ENCODE results near the gene PPP1R12C. TPM values are rescaled to one million over a fixed set of nuclear protein-coding genes. Genes with fewer than 3 reads are reported as not detected.
"Not testable (repeated sequence)": the region's sequence is repeated elsewhere in the genome, so short reads cannot be mapped to it uniquely, and the experiment has no call there.

PPP1R12C gene
- total RNA-seq, 2 experiments from 2014 or later: 123 to 136 TPM

DNA sequence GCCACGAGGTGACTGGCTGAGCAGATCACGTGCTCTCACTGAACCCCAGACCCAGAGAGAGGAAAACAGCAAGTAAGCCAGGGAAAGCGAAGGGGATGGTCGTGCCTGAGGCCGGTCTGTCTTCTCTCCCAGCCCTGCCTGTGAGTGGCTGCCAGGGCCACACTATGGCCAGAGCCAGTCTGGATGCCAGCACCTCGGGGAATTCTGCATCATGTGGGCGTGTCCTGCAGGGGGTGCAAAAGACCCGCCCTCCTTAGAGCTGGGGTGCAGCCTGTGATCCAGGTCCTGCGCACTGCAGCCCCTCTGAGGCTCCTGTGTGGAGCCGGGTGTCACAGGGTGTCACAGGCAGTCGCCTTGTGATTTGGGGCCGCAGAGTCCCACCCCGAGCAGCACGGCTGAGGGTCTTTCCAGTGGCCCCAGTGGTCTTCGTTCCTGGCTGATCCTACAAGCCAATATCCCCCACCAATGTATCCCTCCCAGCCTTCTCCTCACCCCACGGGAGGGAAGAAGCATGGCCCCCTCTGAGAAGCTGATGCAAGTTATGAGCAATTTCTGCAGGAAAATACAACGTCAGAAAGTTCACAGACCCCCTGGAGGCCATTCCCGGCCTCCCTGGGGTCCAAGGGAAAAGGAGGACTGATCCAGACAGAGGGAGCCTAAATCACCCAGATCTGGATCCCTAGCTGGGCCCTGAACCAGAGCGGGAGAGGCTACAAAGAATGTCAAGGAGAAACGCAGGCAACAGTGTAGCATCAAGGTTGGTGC, 7.7 kb downstream of the PPP1R12C start:
- H3K4me1 ChIP-seq (ENCODE audit: insufficient read depth, low read length): peaks cover 7% of the 10 kb centered on the region
- H3K4me3 ChIP-seq (ENCODE audit: low read length): no peak overlapping the region
- CTCF ChIA-PET: no interaction called here
- TF ChIP-seq, protein P1, sequence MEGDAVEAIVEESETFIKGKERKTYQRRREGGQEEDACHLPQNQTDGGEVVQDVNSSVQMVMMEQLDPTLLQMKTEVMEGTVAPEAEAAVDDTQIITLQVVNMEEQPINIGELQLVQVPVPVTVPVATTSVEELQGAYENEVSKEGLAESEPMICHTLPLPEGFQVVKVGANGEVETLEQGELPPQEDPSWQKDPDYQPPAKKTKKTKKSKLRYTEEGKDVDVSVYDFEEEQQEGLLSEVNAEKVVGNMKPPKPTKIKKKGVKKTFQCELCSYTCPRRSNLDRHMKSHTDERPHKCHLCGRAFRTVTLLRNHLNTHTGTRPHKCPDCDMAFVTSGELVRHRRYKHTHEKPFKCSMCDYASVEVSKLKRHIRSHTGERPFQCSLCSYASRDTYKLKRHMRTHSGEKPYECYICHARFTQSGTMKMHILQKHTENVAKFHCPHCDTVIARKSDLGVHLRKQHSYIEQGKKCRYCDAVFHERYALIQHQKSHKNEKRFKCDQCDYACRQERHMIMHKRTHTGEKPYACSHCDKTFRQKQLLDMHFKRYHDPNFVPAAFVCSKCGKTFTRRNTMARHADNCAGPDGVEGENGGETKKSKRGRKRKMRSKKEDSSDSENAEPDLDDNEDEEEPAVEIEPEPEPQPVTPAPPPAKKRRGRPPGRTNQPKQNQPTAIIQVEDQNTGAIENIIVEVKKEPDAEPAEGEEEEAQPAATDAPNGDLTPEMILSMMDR (IDR thresholded peaks at IDR 0.05): no peak
- H3K4me1 Mint-ChIP-seq (ENCODE audit: low read depth): no peaks in the 10 kb centered on the region
- H3K27ac ChIP-seq (ENCODE audit: low read depth in 1 of 2, low read length in 2 of 2): no peak overlapping the region
- no peaks in the 10 kb centered on the region for H3K27me3 ChIP-seq (ENCODE audit: control insufficient read depth in 1 of 2, insufficient read depth in 2 of 2, low read length in 2 of 2)
- no peaks in the 10 kb centered on the region for H3K9me3 Mint-ChIP-seq
- H3K36me3 ChIP-seq (ENCODE audit: insufficient read depth, low read length): peaks cover 32% of the 10 kb centered on the region
- POLR2A ChIA-PET: no interaction called here
- no peaks in the 10 kb centered on the region for H3K9me3 ChIP-seq (ENCODE audit: control insufficient read depth in 1 of 2, insufficient read depth in 1 of 2, low read length in 2 of 2)
- no peak overlapping the region for H3K4me3 Mint-ChIP-seq
- H3K36me3 Mint-ChIP-seq (ENCODE audit: low read depth): peaks cover 44% of the 10 kb centered on the region
- no peaks in the 10 kb centered on the region for H3K27me3 Mint-ChIP-seq
- ATAC-seq (ENCODE audit: poor library complexity) (no peak), DNase-seq (no peak)
- intact Hi-C loops (cut with DNase I, micrococcal nuclease): no loop called here
- no peak overlapping the region for H3K27ac Mint-ChIP-seq

DNA sequence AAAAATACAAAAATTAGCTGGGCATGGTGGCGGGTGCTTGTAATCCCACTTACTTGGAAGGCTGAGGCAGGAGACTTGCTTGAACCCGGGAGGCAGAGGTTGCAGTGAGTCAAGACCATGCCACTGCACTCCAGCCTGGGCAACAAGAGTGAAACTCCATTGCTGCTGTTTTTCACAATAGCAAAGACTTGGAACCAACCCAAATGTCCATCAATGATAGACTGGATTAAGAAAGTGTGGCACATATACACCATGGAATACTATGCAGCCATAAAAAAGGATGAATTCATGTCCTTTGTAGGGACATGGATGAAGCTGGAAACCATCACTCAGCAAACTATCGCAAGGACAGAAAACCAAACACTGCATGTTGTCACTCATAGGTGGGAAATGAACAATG, 10.2 kb downstream of the PPP1R12C start:
- H3K4me3 Mint-ChIP-seq; H3K27ac Mint-ChIP-seq; intact Hi-C loops (cut with DNase I, micrococcal nuclease); H3K27ac ChIP-seq (ENCODE audit: low read depth in 1 of 2, low read length in 2 of 2); DNase-seq; ATAC-seq (ENCODE audit: poor library complexity); H3K27me3 Mint-ChIP-seq; H3K27me3 ChIP-seq (ENCODE audit: control insufficient read depth in 1 of 2, insufficient read depth in 2 of 2, low read length in 2 of 2); H3K4me1 ChIP-seq (ENCODE audit: insufficient read depth, low read length); POLR2A ChIA-PET; H3K9me3 Mint-ChIP-seq; H3K4me3 ChIP-seq (ENCODE audit: low read length); H3K4me1 Mint-ChIP-seq (ENCODE audit: low read depth); CTCF ChIA-PET: not testable (repeated sequence)
- Histone ChIP-seq H3K9me3 (ENCODE audit: control insufficient read depth in 1 of 2, insufficient read depth in 1 of 2, low read length in 2 of 2) (peaks cover 0 to 11% of the 10 kb centered on the region in 2 experiments), H3K36me3 (ENCODE audit: insufficient read depth, low read length) (peaks cover 31% of the 10 kb centered on the region)
- peaks cover 57% of the 10 kb centered on the region for H3K36me3 Mint-ChIP-seq (ENCODE audit: low read depth)

DNA sequence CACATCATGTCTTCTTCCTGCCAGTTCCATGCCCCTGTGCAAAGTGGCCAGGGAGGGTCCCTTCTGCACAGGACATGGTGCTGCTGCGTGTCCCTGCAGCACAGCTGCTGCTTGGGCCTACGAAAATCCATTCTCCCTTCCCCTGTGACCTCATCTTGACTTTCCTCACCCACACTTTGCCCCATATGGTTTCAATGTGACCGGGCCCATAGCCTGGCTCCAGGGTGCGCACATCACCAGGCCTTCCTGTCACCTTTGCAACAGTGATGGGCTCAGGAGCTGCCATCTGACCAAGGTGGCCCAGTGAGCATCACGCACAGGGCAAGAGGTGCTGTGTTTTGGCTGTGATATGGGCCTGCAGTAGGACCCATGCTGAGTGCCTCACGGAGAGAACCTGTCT, 10.8 kb downstream of the PPP1R12C start:
- no peaks in the 10 kb centered on the region for H3K27me3 Mint-ChIP-seq
- Histone ChIP-seq H3K4me1 (ENCODE audit: insufficient read depth, low read length) (no peaks in the 10 kb centered on the region), H3K27ac (ENCODE audit: low read depth in 1 of 2, low read length in 2 of 2) (no peak overlapping the region), H3K27me3 (ENCODE audit: control insufficient read depth in 1 of 2, insufficient read depth in 2 of 2, low read length in 2 of 2) (no peaks in the 10 kb centered on the region), H3K36me3 (ENCODE audit: insufficient read depth, low read length) (peaks cover 32% of the 10 kb centered on the region), H3K9me3 (ENCODE audit: control insufficient read depth in 1 of 2, insufficient read depth in 1 of 2, low read length in 2 of 2) (peaks cover 0 to 11% of the 10 kb centered on the region in 2 experiments), H3K4me3 (ENCODE audit: low read length) (no peak overlapping the region)
- intact Hi-C loops (cut with DNase I, micrococcal nuclease): no loop called here
- no peak overlapping the region for H3K27ac Mint-ChIP-seq
- POLR2A ChIA-PET: no interaction called here
- peaks cover 64% of the 10 kb centered on the region for H3K36me3 Mint-ChIP-seq (ENCODE audit: low read depth)
- no peak for ATAC-seq (ENCODE audit: poor library complexity)
- no peak for DNase-seq
- H3K9me3 Mint-ChIP-seq: no peaks in the 10 kb centered on the region
- no peaks in the 10 kb centered on the region for H3K4me1 Mint-ChIP-seq (ENCODE audit: low read depth)
- no peak overlapping the region for H3K4me3 Mint-ChIP-seq
- TF ChIP-seq, protein P1 (IDR thresholded peaks at IDR 0.05): no peak
- CTCF ChIA-PET: no interaction called here

DNA sequence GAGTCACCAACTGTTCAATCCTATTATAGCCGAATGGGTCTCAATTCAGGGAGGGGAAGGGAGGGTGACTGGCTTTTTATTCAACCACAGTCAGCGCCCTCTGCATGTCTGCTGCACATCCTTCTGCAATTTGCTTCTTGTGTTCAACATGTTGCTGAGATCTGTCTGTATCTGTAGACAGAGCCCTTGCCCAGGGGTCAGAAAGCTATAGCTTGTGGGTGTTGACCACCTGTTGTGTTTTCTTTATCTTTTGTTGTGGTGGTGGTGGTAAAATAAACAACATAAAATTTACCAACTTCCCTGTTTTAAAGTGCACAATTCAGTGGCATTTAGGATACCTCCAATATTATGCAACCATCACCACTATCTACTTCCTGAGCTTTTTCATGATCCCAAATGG, 12.2 kb downstream of the PPP1R12C start:
- peaks cover 38% of the 10 kb centered on the region for H3K36me3 ChIP-seq (ENCODE audit: insufficient read depth, low read length)
- Mint-ChIP-seq H3K4me3 (no peak overlapping the region), H3K9me3 (no peaks in the 10 kb centered on the region), H3K4me1 (ENCODE audit: low read depth) (no peaks in the 10 kb centered on the region), H3K27me3 (no peaks in the 10 kb centered on the region), H3K27ac (no peak overlapping the region), H3K36me3 (ENCODE audit: low read depth) (peaks cover 58% of the 10 kb centered on the region)
- intact Hi-C loops (cut with DNase I, micrococcal nuclease): no loop called here
- H3K4me3 ChIP-seq (ENCODE audit: low read length): no peak overlapping the region
- DNase-seq (no peak), ATAC-seq (ENCODE audit: poor library complexity) (no peak)
- H3K4me1 ChIP-seq (ENCODE audit: insufficient read depth, low read length): no peaks in the 10 kb centered on the region
- no peak overlapping the region for H3K27ac ChIP-seq (ENCODE audit: low read depth in 1 of 2, low read length in 2 of 2)
- POLR2A ChIA-PET: no interaction called here
- H3K27me3 ChIP-seq (ENCODE audit: control insufficient read depth in 1 of 2, insufficient read depth in 2 of 2, low read length in 2 of 2): no peaks in the 10 kb centered on the region
- CTCF ChIA-PET: no interaction called here
- peaks cover 0 to 11% of the 10 kb centered on the region in 2 experiments for H3K9me3 ChIP-seq (ENCODE audit: control insufficient read depth in 1 of 2, insufficient read depth in 1 of 2, low read length in 2 of 2)
- TF ChIP-seq, protein P1 (IDR thresholded peaks at IDR 0.05): no peak

All from CD4-positive, alpha-beta T cell (primary cell).